COR-L47 (cell line): Measurements from ENCODE around the gene ANGPT4.
"Not testable (repeated sequence)": the region's sequence is repeated elsewhere in the genome, so short reads cannot be mapped to it uniquely, and the experiment has no call there.

Source experiments
- DNase-seq: peaks from one replicate; lab custom pipeline; 2025; lab: John Stamatoyannopoulos, UW

Gene ANGPT4

DNA sequence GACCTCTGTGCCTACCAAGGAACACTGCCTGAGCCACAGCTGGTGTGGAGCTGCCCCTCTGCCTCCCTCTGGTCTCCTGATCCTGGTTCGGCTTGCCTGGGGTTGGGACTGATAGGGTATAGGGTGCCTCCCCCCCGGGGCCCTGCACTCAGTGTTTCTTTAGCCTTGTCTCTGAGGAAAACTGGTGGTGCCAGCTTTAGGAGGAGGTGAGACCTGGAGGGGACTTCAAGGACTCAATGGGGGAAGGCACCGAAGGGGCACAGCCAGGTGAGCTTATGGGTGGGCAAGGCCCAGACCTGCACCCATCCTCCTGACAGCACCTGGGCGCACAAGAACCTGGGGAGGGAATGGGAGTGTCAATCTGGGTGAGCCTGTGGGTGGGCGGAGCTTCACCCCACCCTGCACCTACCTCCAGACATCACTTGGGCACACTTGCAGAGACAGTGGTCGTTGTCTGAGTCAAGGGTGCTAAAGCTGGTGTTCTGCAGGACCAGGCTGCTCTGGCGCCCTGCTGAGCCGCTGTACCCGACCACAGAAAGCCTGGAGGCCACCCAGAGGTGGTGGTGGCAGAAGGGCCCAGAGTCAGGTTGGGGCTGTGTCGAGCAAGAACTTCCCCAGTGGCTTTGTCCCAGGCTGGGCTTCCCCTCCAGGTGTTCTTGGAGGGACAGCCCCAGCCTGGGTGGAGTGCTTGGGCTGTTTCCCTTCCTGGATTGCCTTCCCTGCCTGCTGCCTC is 42.1 kb downstream of the ANGPT4 start:
- no peak for DNase-seq

- DNase-seq = no peak
Measured at GRCh38 chr20:872855-873520, 43.1 kb downstream of the ANGPT4 start.

GRCh38 chr20:871948-872347 is 44.2 kb downstream of the ANGPT4 start:
- no peak for DNase-seq

DNA sequence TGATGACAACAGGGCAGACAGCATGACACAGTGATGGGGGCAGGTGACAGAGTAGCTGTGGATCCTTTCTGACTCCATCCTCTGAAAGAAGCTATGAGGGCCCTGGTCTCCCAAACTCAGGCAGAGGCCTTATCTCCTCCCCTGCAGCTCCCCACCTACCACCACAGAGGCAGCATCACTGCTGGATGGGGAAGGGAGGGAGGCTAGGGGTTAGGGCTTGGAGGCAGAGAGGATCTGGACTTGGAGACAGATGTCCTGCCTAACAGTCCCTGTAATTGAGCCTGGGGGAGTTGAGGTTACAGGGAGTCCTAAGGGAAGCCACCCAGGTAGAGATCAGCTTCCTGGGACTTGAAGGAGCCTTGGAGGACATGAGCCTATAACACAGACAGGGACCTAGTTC is 44.7 kb downstream of the ANGPT4 start:
- DNase-seq = no peak

- DNase-seq = no peak
Measured at GRCh38 chr20:870758-871157, 45.4 kb downstream of the ANGPT4 start.

GRCh38 chr20:869606-870005 is 46.5 kb downstream of the ANGPT4 start:
- no peak for DNase-seq

DNA sequence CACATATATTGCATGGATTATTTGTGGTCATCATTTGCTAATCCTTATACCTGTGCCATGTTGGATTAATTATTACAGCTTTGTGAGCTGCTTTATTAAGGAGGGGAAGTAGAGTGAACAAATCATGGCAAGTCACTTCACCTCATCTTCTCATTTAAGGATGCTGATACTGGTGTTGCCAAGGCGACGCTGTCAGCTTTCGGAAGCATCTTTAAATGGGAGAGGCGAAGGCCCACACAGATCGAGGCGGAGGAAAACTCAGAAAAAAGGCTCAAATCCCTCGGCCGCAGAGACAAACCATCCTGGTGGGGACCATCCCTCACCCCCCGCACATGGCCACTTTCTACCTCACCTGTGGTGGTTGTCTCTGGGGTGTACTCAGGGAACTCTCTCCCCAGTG is 47.9 kb downstream of the ANGPT4 start:
- no peak for DNase-seq

GRCh38 chr20:865440-865839 is 50.7 kb downstream of the ANGPT4 start:
- DNase-seq = no peak

DNA sequence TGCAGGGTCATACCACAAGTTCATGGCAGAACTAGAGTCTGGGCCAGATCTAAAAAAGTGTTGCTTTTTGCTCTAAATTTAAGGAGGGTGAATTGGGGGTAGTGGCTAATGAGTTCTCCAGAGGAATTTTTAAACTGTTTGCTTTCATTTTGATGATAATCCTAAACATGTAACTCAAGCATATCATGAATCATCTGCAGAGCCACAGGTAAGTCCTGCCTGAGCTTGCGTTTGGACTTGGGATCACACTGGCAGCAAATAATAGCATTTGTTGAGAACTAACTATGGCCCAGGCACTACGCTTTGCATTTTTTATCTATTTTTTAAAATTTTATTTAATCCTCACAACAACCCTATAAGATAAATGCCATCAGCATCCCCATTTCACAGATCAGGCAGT is 55.2 kb downstream of the ANGPT4 start:
- no peak for DNase-seq

DNA sequence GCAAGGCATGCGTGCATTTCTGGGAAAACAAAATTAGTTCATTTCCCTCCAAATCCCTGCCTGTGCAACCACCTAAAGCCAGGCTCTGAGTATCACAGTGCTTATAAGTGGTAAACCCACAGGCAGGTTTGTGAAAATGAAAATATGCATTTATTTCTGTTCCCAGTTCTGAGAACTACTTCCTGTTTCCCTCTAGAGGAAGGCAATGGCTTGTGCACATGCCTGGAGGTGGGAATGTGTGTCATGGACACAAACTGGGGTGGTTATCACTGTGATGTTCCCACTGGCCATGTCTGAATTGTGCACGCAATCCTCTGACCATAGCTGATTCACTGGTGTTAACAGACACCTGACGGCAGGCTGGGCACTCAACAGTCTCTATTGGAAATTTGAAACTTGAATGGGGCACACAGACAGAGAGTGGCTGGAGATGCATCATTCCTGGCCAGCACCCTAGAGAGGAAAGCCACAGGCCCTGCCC is 56.3 kb downstream of the ANGPT4 start:
- no peak for DNase-seq

DNA sequence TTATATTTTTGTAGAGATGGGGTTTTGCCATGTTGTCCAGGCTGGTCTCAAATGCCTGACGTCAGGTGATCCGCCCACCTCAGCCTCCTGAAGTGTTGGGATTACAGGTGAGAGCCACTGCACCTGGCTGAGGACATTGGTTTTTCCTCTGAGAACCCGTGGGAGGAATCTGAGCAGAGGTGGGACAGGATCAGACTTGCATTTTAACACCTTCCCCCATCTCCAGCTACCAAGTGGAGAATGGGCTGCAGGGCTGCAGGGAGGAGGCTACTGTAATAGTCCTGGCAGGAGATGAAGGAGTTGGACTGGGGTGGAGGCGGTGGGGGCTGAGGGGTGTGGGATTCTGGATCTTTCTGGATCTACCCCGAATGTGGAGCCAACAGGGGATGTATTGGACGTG is 58.1 kb downstream of the ANGPT4 start:
- no peak for DNase-seq

GRCh38 chr20:856361-856775 is 59.8 kb downstream of the ANGPT4 start:
- no peak for DNase-seq

DNA sequence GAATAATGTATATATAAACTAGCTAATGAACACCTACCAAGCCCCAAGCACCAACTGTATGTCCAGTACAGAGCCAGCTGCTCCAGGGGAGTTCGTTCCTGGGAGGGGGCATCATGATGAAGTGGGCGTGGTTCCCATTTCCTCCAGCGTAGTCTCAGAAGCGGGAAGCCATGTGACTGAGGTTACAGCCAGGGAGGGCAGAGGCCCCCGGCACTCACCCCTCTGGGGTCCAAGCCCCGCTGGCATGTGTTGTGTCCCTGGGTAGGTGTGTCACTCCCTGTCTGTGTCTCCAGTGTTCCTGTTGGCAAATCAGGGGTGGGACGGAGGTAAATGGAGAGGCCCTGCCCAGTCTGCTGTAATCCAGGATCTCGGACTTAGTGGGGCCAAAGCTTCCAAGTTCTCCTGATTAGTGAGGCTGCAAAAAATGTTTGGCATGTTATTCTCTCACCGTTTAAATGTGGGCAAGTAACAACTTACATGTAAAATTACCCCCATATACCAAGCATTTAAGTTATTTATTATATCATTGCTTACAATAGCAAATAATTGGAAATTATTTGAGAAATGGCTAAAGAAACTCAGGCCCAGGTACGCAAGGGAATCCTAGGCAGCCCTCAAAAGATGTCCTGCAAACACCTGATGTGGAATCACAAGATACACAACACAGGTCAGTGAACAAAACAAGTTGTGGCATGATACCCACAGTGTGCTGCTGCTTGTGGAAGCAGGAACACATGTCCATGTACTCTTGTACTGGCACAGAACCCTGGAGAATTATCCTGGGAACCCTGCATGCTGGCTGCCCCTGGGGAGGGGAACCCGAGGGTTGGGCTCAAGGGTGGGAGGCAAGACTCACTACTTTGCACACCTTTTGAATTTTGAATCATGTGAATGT is 60.4 kb downstream of the ANGPT4 start:
- no peak for DNase-seq

- no peak for DNase-seq
Measured at GRCh38 chr20:854601-855000, 61.5 kb downstream of the ANGPT4 start.

GRCh38 chr20:853406-853996 is 62.6 kb downstream of the ANGPT4 start:
- DNase-seq = no peak

- not testable (repeated sequence) for DNase-seq
Measured at GRCh38 chr20:848731-849130, 67.4 kb downstream of the ANGPT4 start.

GRCh38 chr20:848193-848592 is 67.9 kb downstream of the ANGPT4 start:
- DNase-seq = no peak

DNA sequence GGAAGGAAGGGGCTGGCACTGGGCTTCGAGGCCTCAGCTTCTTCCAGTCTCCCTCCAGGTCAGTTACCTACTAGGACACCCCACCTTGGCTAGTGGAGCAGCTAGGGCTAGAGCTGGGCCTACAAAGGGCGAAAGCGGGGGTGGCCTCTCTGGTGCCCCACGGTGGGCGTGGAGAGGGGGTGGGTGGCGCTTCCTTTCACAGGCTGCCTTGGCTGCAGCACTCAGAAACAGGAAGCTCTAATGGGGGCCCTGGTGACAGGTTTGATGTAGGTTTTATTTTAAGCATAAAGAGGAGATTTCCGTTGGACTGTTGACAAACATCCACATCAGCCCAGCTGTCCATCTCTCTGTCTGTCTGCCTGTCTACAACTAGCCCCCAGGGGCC is 69.2 kb downstream of the ANGPT4 start:
- DNase-seq = no peak

- DNase-seq = no peak
Measured at GRCh38 chr20:845941-846893, 69.9 kb downstream of the ANGPT4 start.

- DNase-seq = no peak
Measured at GRCh38 chr20:845226-845868, 70.8 kb downstream of the ANGPT4 start.
